ENCODE results near the gene KCNT1. TPM values are rescaled to one million over a fixed set of nuclear protein-coding genes. Genes with fewer than 3 reads are reported as not detected.

KCNT1 gene
- total and polyA plus RNA-seq, 10 of the 15 experiments (the other 5 are each of a cell fraction or from before 2014, with no cell fraction given): not detected

- no peak overlapping the region for H3K4me3 ChIP-seq
- WGBS (ENCODE audit: insufficient coverage, insufficient replicate concordance, low lambda C conversion rate, missing lambda C conversion rate): 21% methylated on average over 14 of the region's 16 CpGs
- H4K20me1 ChIP-seq (ENCODE audit: control insufficient read depth, insufficient read depth): no peaks in the 10 kb centered on the region
- H3K9ac ChIP-seq (ENCODE audit: control insufficient read depth, insufficient read depth, low read length): no peak overlapping the region
- in situ Hi-C loops (cut with MboI) (no loop called here), intact Hi-C loops (cut with micrococcal nuclease; ENCODE audit: unreplicated experiment) (no loop called here)
- BruUV-seq (replicated peaks): no TSS peak
- no peaks in the 10 kb centered on the region for H3K79me2 ChIP-seq (ENCODE audit: control insufficient read depth, insufficient read depth, low read length)
- no peaks in the 10 kb centered on the region for H3K9me3 ChIP-seq (replicated peaks; ENCODE audit: control insufficient read depth, insufficient read depth, low read length)
- RAD21 ChIA-PET (ENCODE audit: unreplicated experiment): no interaction called here
- FAIRE-seq: no peak
- TF ChIP-seq SIN3A (IDR thresholded peaks at IDR 0.05; ENCODE audit: low read depth, low read length) (no peak), POLR2AphosphoS2 (IDR thresholded peaks at IDR 0.05; ENCODE audit: low read depth, low read length) (no peak), YY1 (IDR thresholded peaks at IDR 0.05; ENCODE audit: low read depth, low read length) (no peak), ZBTB11 (CRISPR knock-in tag; IDR thresholded peaks at IDR 0.05) (no peak), SREBF2 (IDR thresholded peaks at IDR 0.05; ENCODE audit: low read length) (no peak), PML (IDR thresholded peaks at IDR 0.05; ENCODE audit: low read length) (no peak), SIX5 (IDR thresholded peaks at IDR 0.05; ENCODE audit: low read depth, low read length, severe bottlenecking) (no peak)
- SMC1A ChIA-PET (ENCODE audit: uncharacterized antibody, unreplicated experiment): no interaction called here
- DNase-seq (ENCODE audit: low read depth, low spot score): no peak
- no peaks in the 10 kb centered on the region for H3K36me3 ChIP-seq (ENCODE audit: control insufficient read depth in 2 of 2, insufficient read depth in 2 of 2, low read length in 1 of 2)
- H3K4me1 ChIP-seq (ENCODE audit: control insufficient read depth, insufficient read depth, low read length): no peaks in the 10 kb centered on the region
- no peak overlapping the region for H2AFZ ChIP-seq (ENCODE audit: control insufficient read depth, low read depth, low read length)
- CTCF ChIA-PET: no interaction called here
- no peak overlapping the region for H3K4me2 ChIP-seq (ENCODE audit: control insufficient read depth, insufficient read depth)
- H3K27ac ChIP-seq (ENCODE audit: control insufficient read depth, insufficient read depth): no peak overlapping the region
- POLR2A ChIA-PET: no interaction called here
- H3K27me3 ChIP-seq (replicated peaks in 1 of 2; ENCODE audit: control insufficient read depth in 2 of 2, insufficient read depth in 2 of 2, low read length in 1 of 2): no peaks in the 10 kb centered on the region; a peak in 1 of 4 replicates
- ATAC-seq: no peak
Observed at GRCh38 chr9:135748676-135749075, 46.7 kb downstream of the KCNT1 start.

Measured in GM12878 (cell line).